T-helper 2 cell treated with Interferon-gamma antibody and Interleukin-4, amounts not matched to agents 100 ng/mL and 5 ng/mL, for 36 hours (primary cell): Measurements from ENCODE around the gene ARL4A. TPM values are rescaled to one million over a fixed set of nuclear protein-coding genes. Genes with fewer than 3 reads are reported as not detected.

Source experiments
- intact Hi-C: fragments of 100-400 bp; cut with micrococcal nuclease; formaldehyde crosslinking; loops from one replicate; pipeline ENCODE4 v1.15.1; 2023
- total RNA-seq: library from RNA; stranded (reverse); gene quantifications from 2 replicates; pipeline ENCODE4 v1.2.3, GENCODE V29; 2022

ARL4A gene
- total RNA-seq, 1 donor from 2014 or later: 18.7 TPM

GRCh38 chr7:12722636-12723605 lies 35.5 kb downstream of the ARL4A start:
- intact Hi-C loops: no loop called here

GRCh38 chr7:12725575-12726316 lies 38.3 kb downstream of the ARL4A start:
- intact Hi-C loops: no loop called here

- intact Hi-C loops: no loop called here
These were observed 39.5 kb downstream of the ARL4A start for GRCh38 chr7:12726908-12727307.

- intact Hi-C loops: no loop called here
These were observed 40.2 kb downstream of the ARL4A start for GRCh38 chr7:12727455-12728191.

GRCh38 chr7:12728192-12728538 lies 40.7 kb downstream of the ARL4A start:
- intact Hi-C loops: no loop called here

GRCh38 chr7:12729112-12729511 lies 41.7 kb downstream of the ARL4A start:
- intact Hi-C loops: no loop called here

GRCh38 chr7:12730523-12730922 lies 43.1 kb downstream of the ARL4A start:
- intact Hi-C loops: loop anchor here (1.0 kb wide), 1 partner anchor 11 kb away; no protein-coding TSS in a partner anchor

- intact Hi-C loops: loop anchor here (1.0 kb wide), 1 partner anchor 45 kb away; no protein-coding TSS in a partner anchor
These were observed 43.8 kb downstream of the ARL4A start for GRCh38 chr7:12731214-12731656.

GRCh38 chr7:12731775-12732174 lies 44.3 kb downstream of the ARL4A start:
- intact Hi-C loops: loop anchor here (1.0 kb wide), 1 partner anchor 45 kb away; no protein-coding TSS in a partner anchor

GRCh38 chr7:12732428-12732827 lies 45.0 kb downstream of the ARL4A start:
- intact Hi-C loops: no loop called here

- intact Hi-C loops: no loop called here
These were observed 48.5 kb downstream of the ARL4A start for GRCh38 chr7:12735923-12736322.

GRCh38 chr7:12737373-12737772 lies 49.9 kb downstream of the ARL4A start:
- intact Hi-C loops: no loop called here

GRCh38 chr7:12737836-12738235 lies 50.4 kb downstream of the ARL4A start:
- intact Hi-C loops: no loop called here

GRCh38 chr7:12738665-12739064 lies 51.2 kb downstream of the ARL4A start:
- intact Hi-C loops: no loop called here

Other genes starting within 250 kb of the ARL4A start
- gene SCIN, start 116.9 kb upstream of the ARL4A start, total RNA-seq: 0.11 and 0.30 TPM in 2 replicates